Ishikawa (cell line): ENCODE data around the gene CTNNA1.
A peak's percentile ranks its signal among the peaks of the same experiment; 100 is the strongest.

Experiments
- CEBPB ChIP-seq: IDR thresholded peaks from 2 replicates; pipeline ENCODE4 v1.6.1; 2012
- CREB1 ChIP-seq: IDR thresholded peaks from 2 replicates; pipeline ENCODE4 v1.6.1; 2012; ENCODE audit warnings: low read depth
- EGR1 ChIP-seq: IDR thresholded peaks from 2 replicates; pipeline ENCODE4 v1.6.1; 2012
- EP300 ChIP-seq: IDR thresholded peaks from 2 replicates; pipeline ENCODE4 v1.6.1; 2012; ENCODE audit warnings: borderline replicate concordance
- FOXM1 ChIP-seq: IDR thresholded peaks from 2 replicates; pipeline ENCODE4 v1.6.1; 2012; ENCODE audit warnings: low read depth, borderline replicate concordance
- MAX ChIP-seq: IDR thresholded peaks from 2 replicates; pipeline ENCODE4 v1.6.1; 2012
- NFIC ChIP-seq: IDR thresholded peaks from 2 replicates; pipeline ENCODE4 v1.6.1; 2012
- RAD21 ChIP-seq: IDR thresholded peaks from 2 replicates; pipeline ENCODE4 v1.6.1; 2012; ENCODE audit warnings: low read depth
- TAF1 ChIP-seq: IDR thresholded peaks from 2 replicates; pipeline ENCODE4 v1.6.1; 2012; ENCODE audit warnings: low read depth, mild to moderate bottlenecking
- TCF12 ChIP-seq: IDR thresholded peaks from 2 replicates; pipeline ENCODE4 v1.6.1; 2012; ENCODE audit warnings: low read depth
- TEAD4 ChIP-seq: IDR thresholded peaks from 2 replicates; pipeline ENCODE4 v1.6.1; 2012
- USF1 ChIP-seq: IDR thresholded peaks from 2 replicates; pipeline ENCODE4 v1.6.1; 2012
- YY1 ChIP-seq: IDR thresholded peaks from 2 replicates; pipeline ENCODE4 v1.6.1; 2012; ENCODE audit warnings: low read depth
- ZBTB7A ChIP-seq: IDR thresholded peaks from 2 replicates; pipeline ENCODE4 v1.6.1; 2012; ENCODE audit warnings: low read depth
- TF ChIP-seq, protein P1 (sequence below): IDR thresholded peaks from 2 replicates; pipeline ENCODE4 v1.6.1; 2012; ENCODE audit warnings: low read depth, mild to moderate bottlenecking

CTNNA1 gene

GRCh38 chr5:138778234-138778633, 25.0 kb downstream of the CTNNA1 start:
- no peak for TF ChIP-seq TCF12
- TF ChIP-seq, protein P1, sequence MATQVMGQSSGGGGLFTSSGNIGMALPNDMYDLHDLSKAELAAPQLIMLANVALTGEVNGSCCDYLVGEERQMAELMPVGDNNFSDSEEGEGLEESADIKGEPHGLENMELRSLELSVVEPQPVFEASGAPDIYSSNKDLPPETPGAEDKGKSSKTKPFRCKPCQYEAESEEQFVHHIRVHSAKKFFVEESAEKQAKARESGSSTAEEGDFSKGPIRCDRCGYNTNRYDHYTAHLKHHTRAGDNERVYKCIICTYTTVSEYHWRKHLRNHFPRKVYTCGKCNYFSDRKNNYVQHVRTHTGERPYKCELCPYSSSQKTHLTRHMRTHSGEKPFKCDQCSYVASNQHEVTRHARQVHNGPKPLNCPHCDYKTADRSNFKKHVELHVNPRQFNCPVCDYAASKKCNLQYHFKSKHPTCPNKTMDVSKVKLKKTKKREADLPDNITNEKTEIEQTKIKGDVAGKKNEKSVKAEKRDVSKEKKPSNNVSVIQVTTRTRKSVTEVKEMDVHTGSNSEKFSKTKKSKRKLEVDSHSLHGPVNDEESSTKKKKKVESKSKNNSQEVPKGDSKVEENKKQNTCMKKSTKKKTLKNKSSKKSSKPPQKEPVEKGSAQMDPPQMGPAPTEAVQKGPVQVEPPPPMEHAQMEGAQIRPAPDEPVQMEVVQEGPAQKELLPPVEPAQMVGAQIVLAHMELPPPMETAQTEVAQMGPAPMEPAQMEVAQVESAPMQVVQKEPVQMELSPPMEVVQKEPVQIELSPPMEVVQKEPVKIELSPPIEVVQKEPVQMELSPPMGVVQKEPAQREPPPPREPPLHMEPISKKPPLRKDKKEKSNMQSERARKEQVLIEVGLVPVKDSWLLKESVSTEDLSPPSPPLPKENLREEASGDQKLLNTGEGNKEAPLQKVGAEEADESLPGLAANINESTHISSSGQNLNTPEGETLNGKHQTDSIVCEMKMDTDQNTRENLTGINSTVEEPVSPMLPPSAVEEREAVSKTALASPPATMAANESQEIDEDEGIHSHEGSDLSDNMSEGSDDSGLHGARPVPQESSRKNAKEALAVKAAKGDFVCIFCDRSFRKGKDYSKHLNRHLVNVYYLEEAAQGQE = no peak
- TF ChIP-seq NFIC = no peak
- no peak for TF ChIP-seq EP300
- TF ChIP-seq TEAD4 = no peak
- no peak for TF ChIP-seq RAD21
- TF ChIP-seq TAF1 = no peak
- TF ChIP-seq EGR1 = no peak
- no peak for TF ChIP-seq ZBTB7A
- no peak for TF ChIP-seq CREB1

- TF ChIP-seq RAD21 (no peak), TCF12 (no peak), EP300 (no peak), CEBPB (no peak)
- TF ChIP-seq, protein P1 = no peak
These were observed 30.8 kb downstream of the CTNNA1 start for GRCh38 chr5:138783976-138784375.

GRCh38 chr5:138784590-138784989, 31.4 kb downstream of the CTNNA1 start:
- peak; percentile 66 for TF ChIP-seq TEAD4
- TF ChIP-seq, protein P1 = no peak

DNA sequence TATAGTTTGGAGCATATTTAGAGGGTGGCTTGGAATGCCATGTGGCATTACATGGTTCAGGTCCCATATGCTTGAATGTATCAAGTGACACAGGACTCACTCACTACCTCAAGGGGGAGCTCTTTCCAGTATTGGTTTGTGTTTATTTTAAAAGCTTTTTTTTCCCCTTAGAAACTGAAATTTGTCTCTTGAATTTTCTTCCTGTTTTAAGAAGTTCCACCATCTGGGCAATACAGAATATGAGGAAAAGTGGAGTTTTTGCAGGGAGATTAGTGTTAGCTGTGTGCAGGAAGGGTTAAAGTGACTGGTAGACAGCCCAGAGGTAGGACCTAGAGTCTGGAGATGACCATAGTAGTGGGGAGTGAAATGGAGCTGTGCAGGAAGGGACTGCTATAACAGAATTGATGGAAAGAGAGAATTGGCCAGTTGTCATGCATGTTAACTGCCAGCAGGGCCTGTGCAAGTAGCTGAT, 36.6 kb downstream of the CTNNA1 start:
- no peak for TF ChIP-seq EP300
- peak; percentile 31 for TF ChIP-seq TEAD4
- TF ChIP-seq RAD21 = peak; percentile 33; the same call in 1 of the 2 replicates
- peak; percentile 49; the same call in 1 of the 2 replicates for TF ChIP-seq MAX
- no peak for TF ChIP-seq NFIC

DNA sequence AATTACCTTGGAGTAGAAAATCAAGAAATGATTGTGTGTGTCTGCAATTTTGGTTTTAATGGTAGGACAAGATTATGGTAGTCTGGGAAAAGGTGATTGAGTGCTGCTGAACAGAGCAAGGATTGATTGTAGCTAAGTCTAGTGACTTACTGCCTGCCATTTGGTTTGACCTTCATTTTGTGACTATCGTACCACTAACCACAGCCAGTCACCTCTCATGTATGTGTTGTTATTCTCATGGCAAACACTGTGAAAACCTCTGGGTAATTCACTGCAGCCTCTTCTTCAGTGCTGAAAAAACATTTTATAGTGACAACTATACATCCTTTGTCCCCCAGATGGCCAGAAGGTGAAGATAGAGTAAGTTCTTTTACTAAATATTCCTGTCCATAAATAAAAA, 37.5 kb downstream of the CTNNA1 start:
- TF ChIP-seq NFIC (no peak), YY1 (no peak), FOXM1 (no peak), CREB1 (no peak), TCF12 (no peak), EP300 (no peak)

DNA sequence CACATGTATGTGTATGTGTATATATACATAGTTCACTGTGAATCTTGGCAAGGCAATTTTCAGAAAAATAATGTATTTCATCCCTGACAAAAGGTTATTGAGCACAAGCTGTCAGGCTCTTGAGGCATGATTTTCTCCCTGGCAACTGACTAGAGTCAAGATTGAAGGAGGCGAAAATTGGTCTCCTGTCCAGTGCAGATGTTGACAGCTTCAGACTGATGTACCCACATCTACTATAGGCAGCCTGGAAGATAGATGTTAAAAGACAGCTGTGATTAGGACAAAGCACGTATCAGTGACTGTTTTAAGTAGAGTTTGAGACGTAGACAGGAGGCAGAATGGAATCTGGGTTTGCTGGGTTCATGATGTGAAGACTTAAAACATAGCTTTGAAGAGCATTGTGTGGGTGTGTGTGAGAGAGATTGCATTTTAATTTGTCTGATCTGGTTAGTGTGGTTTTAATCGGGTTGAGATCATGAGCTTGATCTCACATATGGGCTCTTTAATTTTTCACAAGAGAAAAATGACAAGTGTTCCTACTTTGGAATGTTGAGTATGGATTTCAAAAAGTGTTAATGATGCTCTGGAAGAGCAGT, 39.1 kb downstream of the CTNNA1 start:
- TF ChIP-seq EP300 = no peak
- TF ChIP-seq MAX = no peak
- TF ChIP-seq FOXM1 = no peak
- TF ChIP-seq, protein P1 = no peak
- no peak for TF ChIP-seq TCF12
- TF ChIP-seq RAD21 = no peak
- TF ChIP-seq TEAD4 = no peak
- no peak for TF ChIP-seq USF1
- TF ChIP-seq YY1 = no peak
- no peak for TF ChIP-seq CREB1
- TF ChIP-seq ZBTB7A = no peak
